ENCODE data around the gene CST4.
A peak's percentile ranks its signal among the peaks of the same experiment; 100 is the strongest.
"Not testable (repeated sequence)": the region's sequence is repeated elsewhere in the genome, so short reads cannot be mapped to it uniquely, and the experiment has no call there.

The CST4 gene

DNA sequence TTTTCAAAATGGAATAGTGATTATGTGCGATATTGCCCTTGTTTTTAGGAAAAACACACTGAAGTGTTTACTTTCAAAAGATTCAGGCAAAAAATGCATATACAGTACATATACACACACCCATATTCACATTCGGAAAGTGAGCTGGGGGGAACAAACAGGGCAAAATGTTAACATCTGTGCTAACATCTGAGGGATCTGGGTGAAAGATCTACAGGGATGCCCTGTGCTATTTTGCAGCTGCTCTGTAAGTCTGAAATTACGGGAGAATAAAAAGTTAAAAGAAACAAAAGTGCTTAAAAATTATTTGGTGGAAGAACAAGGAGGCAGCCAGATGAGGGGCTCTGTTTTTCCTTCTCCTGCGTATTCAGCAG is 51.9 kb downstream of the CST4 start:
- DNase-seq (no peak), ATAC-seq (no peak)
- peak overlapping the region; percentile 45 for H3K4me3 Mint-ChIP-seq
- H3K4me1 Mint-ChIP-seq, result peaks cover 4% of the 10 kb centered on the region
- H3K9me3 Mint-ChIP-seq, result no peaks in the 10 kb centered on the region
- peaks cover 19% of the 10 kb centered on the region for H3K27me3 Mint-ChIP-seq
- H3K27ac Mint-ChIP-seq, result no peak overlapping the region
- no peaks in the 10 kb centered on the region for H3K36me3 Mint-ChIP-seq (ENCODE audit: low read depth)

DNA sequence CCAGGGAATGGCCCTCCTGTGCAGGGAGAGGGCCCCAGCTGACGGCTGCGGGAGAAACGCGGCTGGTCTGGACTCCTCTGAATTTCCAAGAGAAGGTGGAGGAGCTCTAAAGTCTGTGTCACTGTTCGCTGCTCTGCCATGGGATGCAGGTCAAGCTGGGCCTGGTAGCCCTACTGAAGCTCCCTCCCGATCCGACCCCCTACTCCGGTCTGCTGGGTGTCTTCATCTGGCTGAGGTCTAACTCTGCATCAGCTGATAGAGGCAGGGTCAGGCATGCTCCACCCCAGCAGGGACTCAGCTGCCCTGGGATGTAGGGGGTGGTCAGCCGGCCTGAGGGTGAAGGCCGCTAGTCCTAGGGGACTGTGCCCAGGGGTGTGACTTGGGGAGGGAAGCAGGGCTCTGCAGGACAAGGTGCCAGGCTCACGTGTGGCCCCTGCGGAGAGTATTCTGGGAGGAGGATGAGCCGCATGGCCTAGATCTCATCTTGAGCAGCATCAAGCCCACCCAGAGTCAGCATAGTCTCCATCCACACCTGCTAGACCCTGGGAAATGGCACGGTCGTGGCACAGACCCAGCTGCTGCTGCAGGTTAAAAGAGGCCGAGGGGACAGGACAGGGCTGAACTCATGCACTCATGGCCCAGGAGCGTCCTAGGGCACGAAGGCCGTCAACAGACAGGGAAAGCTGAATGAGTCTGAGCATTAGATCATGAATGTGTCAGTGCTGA is 52.5 kb downstream of the CST4 start:
- no peak for DNase-seq
- Mint-ChIP-seq H3K9me3 (no peaks in the 10 kb centered on the region), H3K27me3 (peaks cover 19% of the 10 kb centered on the region), H3K4me1 (peaks cover 4% of the 10 kb centered on the region), H3K27ac (no peak overlapping the region), H3K4me3 (no peak overlapping the region), H3K36me3 (ENCODE audit: low read depth) (no peaks in the 10 kb centered on the region)
- ATAC-seq, result no peak

DNA sequence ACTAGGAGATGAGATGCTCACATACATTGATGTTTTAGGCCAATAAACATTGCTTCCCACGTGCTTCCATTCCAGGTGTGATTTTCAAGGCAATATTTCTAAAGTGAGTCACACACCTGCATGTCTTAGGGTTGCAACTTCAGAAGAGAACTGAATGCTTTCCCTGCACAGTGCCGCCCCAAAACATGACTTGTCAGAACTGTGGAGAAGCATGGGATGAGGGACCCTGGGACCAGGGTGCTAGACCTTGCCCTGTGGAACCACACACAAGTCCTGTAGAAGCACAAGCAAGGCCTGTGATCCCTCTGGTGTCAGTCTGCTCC is 53.1 kb downstream of the CST4 start:
- not testable (repeated sequence) for H3K9me3 Mint-ChIP-seq; H3K27ac Mint-ChIP-seq; DNase-seq; H3K36me3 Mint-ChIP-seq (ENCODE audit: low read depth); ATAC-seq; H3K4me3 Mint-ChIP-seq; H3K4me1 Mint-ChIP-seq
- peaks cover 19% of the 10 kb centered on the region for H3K27me3 Mint-ChIP-seq

All from activated naive CD8-positive, alpha-beta T cell treated with anti-CD3 and anti-CD28 coated beads, Interleukin-2, amount 50 U/mL, for 24 hours (primary cell).